ENCODE results near the gene LHFPL6. TPM values are rescaled to one million over a fixed set of nuclear protein-coding genes. Genes with fewer than 3 reads are reported as not detected.

Gene LHFPL6
- total and polyA plus RNA-seq, 4 donors, result 58.1 to 214 (median 169) TPM

DNA sequence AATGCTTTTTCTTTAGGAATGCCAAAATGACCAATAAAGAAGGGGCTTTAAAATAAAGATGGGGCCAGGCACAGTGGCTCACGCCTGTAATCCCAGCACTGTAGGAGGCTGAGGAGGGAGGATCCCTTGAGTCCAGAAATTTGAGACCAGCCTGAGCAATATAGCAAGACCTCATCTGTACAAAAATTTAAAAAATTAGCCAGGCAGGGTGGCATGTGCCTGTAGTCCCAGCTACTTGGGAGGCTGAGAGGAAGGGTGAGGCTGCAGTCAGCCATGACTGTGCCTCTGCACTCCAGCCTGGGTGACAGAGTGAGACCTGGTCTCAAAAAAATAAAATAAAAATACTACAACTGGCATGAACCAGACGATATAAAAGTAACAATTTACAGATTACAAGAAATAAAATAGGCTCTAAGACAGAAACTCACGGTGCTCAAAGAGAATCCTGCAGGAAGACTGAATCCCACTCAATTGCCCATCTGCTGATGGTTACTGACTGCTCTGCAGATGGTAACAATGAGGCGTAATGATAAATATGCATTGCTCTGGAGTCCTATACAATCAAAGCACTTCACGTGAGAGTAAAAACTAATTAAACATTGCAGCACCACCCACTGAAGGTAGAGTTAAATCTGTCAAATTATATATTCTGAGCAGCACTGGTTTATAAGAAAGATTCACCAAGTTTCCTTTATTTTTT is 93.2 kb downstream of the LHFPL6 start:
- intact Hi-C loops (cut with DNase I), result loop anchor here (10.0 kb wide), 1 partner anchor 95 kb away; no protein-coding TSS in a partner anchor
- H3K4me3 ChIP-seq (ENCODE audit: low read length in 2 of 2), result no peak overlapping the region
- no peaks in the 10 kb centered on the region for H3K27me3 ChIP-seq (ENCODE audit: control insufficient read depth in 1 of 2, insufficient read depth in 2 of 2, low read length in 1 of 2)
- DNase-seq, result no peak
- no peaks in the 10 kb centered on the region for H3K36me3 ChIP-seq (ENCODE audit: control insufficient read depth in 1 of 2, insufficient read depth in 2 of 2, low read length in 1 of 2)
- ATAC-seq (ENCODE audit: low FRiP score), result no peak
- 51% methylated on average over 5 of the region's 5 CpGs for WGBS, 2 donors
- H3K4me1 ChIP-seq (ENCODE audit: control insufficient read depth in 1 of 2, insufficient read depth in 2 of 2, low read length in 2 of 2), result no peaks in the 10 kb centered on the region
- H3K9me3 ChIP-seq (ENCODE audit: control insufficient read depth, low read length), result no peaks in the 10 kb centered on the region
- no peak overlapping the region for H3K27ac ChIP-seq (ENCODE audit: low read depth in 1 of 2, low read length in 2 of 2)

DNA sequence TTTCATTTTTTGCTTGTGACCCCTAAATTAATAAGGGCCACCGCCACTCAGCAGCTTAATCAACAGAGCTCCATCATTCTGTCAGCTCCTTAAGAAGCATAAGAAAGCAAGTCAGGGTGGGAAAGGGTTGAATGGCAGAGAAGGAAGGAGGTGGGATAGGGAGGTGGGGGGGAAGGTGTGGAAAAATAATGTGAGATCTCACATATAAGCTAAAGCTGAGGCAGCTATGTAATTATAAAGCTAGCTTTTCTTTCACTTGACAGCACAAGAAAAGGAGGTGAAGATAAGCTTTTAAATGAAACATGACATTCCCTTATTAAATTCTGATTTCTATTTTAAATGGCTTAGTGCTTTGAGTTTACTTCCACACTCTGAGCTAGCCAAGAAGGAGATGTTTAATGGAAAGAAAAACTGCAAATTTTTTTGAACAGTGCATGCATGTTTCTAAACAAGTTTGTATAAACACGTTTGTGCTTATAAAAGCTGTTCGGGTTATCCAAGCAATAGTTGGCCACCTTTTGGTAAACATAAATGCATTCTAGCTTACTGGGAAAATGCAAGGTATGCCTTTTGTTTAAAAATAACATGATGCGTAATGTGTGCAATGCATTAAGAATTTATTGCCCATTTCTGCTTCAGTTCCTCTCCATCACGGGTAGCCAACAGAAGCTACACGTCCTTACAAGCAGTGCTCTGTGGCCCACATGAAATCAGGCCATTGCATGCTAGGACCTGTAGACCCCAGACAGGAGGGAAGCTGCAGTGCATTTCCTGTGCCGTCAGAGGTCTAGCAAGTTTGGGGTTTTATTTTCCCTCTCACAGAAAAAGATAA is 96.2 kb downstream of the LHFPL6 start:
- no peaks in the 10 kb centered on the region for H3K9me3 ChIP-seq (ENCODE audit: control insufficient read depth, low read length)
- no peak overlapping the region for H3K4me3 ChIP-seq (ENCODE audit: low read length in 2 of 2)
- H3K4me1 ChIP-seq (ENCODE audit: control insufficient read depth in 1 of 2, insufficient read depth in 2 of 2, low read length in 2 of 2), result peaks cover 0 to 1% of the 10 kb centered on the region in 2 donors
- intact Hi-C loops (cut with DNase I), result no loop called here
- H3K27me3 ChIP-seq (ENCODE audit: control insufficient read depth in 1 of 2, insufficient read depth in 2 of 2, low read length in 1 of 2), result no peaks in the 10 kb centered on the region
- H3K27ac ChIP-seq (ENCODE audit: low read depth in 1 of 2, low read length in 2 of 2), result no peak overlapping the region
- ATAC-seq (ENCODE audit: low FRiP score) (no peak), DNase-seq (no peak)
- no peaks in the 10 kb centered on the region for H3K36me3 ChIP-seq (ENCODE audit: control insufficient read depth in 1 of 2, insufficient read depth in 2 of 2, low read length in 1 of 2)
- 24 to 33% methylated on average over 7 of the region's 7 CpGs for WGBS, 2 donors

DNA sequence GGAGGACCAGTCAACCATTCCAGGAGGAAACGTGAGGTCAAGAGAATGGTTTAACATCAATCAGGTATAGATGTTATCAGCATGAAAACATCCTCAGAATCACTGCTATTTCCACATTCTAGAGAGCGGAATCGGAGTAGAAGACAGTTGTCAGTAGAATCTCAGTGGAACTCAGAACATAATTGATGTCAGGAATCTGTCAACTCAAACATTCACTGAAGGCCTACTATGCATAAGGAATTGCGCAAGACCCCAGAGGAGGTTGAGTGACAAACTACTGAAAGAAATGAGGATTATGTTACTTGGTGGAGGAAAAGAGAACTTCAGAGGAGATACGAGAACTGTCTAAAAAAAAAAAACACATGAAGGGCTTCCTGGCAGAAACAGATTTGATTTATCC is 97.8 kb downstream of the LHFPL6 start:
- no peak for DNase-seq
- no peak for ATAC-seq (ENCODE audit: low FRiP score)
- Histone ChIP-seq H3K4me1 (ENCODE audit: control insufficient read depth in 1 of 2, insufficient read depth in 2 of 2, low read length in 2 of 2) (peaks cover 0 to 1% of the 10 kb centered on the region in 2 donors), H3K27me3 (ENCODE audit: control insufficient read depth in 1 of 2, insufficient read depth in 2 of 2, low read length in 1 of 2) (no peaks in the 10 kb centered on the region), H3K27ac (ENCODE audit: low read depth in 1 of 2, low read length in 2 of 2) (no peak overlapping the region), H3K9me3 (ENCODE audit: control insufficient read depth, low read length) (no peaks in the 10 kb centered on the region), H3K4me3 (ENCODE audit: low read length in 2 of 2) (no peak overlapping the region), H3K36me3 (ENCODE audit: control insufficient read depth in 1 of 2, insufficient read depth in 2 of 2, low read length in 1 of 2) (no peaks in the 10 kb centered on the region)
- 90 to 92% methylated on average over 5 of the region's 5 CpGs for WGBS, 2 donors
- intact Hi-C loops (cut with DNase I), result no loop called here

DNA sequence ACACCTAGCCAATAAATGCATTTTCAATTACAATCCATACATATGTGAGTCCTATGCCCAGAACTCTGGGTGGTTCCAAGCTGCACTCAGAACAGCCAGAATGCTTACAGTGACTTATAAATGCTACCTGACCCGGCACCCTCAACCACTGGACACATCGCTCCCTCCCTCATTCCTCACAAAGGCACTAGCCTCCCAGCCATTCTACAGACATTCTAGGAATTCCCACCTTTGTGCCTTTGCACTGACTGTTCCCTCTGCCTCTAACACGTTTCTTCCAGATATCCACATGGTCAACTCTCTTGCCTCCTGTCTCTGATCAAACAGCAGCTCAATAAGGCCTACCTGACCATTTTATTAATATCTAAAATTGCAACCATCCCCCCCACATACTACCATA is 99.9 kb downstream of the LHFPL6 start:
- ATAC-seq (ENCODE audit: low FRiP score) (no peak), DNase-seq (no peak)
- no peaks in the 10 kb centered on the region for H3K9me3 ChIP-seq (ENCODE audit: control insufficient read depth, low read length)
- intact Hi-C loops (cut with DNase I), result no loop called here
- WGBS, 2 donors, result 93 to 94% methylated on average over 3 of the region's 3 CpGs
- H3K36me3 ChIP-seq (ENCODE audit: control insufficient read depth in 1 of 2, insufficient read depth in 2 of 2, low read length in 1 of 2), result no peaks in the 10 kb centered on the region
- no peaks in the 10 kb centered on the region for H3K27me3 ChIP-seq (ENCODE audit: control insufficient read depth in 1 of 2, insufficient read depth in 2 of 2, low read length in 1 of 2)
- H3K27ac ChIP-seq (ENCODE audit: low read depth in 1 of 2, low read length in 2 of 2), result no peak overlapping the region
- peaks cover 0 to 1% of the 10 kb centered on the region in 2 donors for H3K4me1 ChIP-seq (ENCODE audit: control insufficient read depth in 1 of 2, insufficient read depth in 2 of 2, low read length in 2 of 2)
- no peak overlapping the region for H3K4me3 ChIP-seq (ENCODE audit: low read length in 2 of 2)

DNA sequence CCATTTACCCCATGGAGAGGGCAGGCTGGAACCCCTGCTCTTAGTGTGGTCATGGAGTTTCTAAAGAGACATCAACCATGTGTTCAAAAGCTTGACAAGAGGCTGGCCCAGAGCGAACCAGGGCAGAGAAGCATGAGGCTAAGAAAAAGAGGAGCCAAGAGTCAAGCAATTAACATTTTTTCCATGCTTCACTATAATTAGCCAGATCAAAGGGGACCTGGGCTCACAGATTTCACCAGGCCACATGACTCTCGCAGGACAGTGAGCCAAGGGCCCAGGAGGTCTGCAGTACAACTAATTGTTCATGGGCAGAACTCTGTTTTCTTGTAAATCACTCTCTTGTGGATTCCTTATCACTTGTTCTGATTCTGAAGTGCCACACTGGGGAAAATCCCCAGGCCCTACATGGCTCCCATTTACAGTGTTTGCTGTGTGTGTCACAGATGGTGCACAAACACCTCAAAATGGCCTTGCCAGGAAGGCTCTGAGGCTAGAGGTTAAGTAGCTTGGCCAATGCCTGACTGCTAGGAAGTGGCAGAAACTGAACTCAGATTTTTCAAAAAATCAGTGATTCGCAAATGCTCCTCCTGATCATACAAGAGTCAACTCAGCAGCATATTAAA is 101.2 kb downstream of the LHFPL6 start:
- DNase-seq (no peak), ATAC-seq (ENCODE audit: low FRiP score) (no peak)
- no peaks in the 10 kb centered on the region for H3K36me3 ChIP-seq (ENCODE audit: control insufficient read depth in 1 of 2, insufficient read depth in 2 of 2, low read length in 1 of 2)
- no peaks in the 10 kb centered on the region for H3K9me3 ChIP-seq (ENCODE audit: control insufficient read depth, low read length)
- no peak overlapping the region for H3K4me3 ChIP-seq (ENCODE audit: low read length in 2 of 2)
- H3K27ac ChIP-seq (ENCODE audit: low read depth in 1 of 2, low read length in 2 of 2), result no peak overlapping the region
- no peaks in the 10 kb centered on the region for H3K27me3 ChIP-seq (ENCODE audit: control insufficient read depth in 1 of 2, insufficient read depth in 2 of 2, low read length in 1 of 2)
- WGBS, 2 donors, result 96 to 98% methylated on average over 3 of the region's 3 CpGs
- intact Hi-C loops (cut with DNase I), result no loop called here
- peaks cover 0 to 1% of the 10 kb centered on the region in 2 donors for H3K4me1 ChIP-seq (ENCODE audit: control insufficient read depth in 1 of 2, insufficient read depth in 2 of 2, low read length in 2 of 2)

DNA sequence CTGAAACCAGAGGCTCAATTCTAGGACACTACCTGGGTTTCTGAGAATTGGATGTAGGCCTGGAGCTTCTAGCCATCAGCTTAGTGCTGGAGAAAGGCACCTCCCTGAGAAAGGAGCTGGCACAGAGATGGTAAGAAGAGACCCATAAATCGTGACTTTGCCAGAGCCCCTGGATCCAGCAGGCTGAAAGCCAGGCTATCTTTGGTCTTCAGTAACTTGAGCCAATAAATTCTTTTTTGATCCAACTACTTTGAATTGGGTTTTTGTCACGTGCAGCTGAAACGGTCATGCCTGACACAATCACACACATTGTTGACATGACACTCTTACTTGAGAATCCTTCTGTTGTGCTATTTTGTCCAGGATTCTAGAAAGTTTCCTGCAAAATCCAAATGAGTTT is 103.4 kb downstream of the LHFPL6 start:
- DNase-seq (no peak), ATAC-seq (ENCODE audit: low FRiP score) (no peak)
- Histone ChIP-seq H3K27ac (ENCODE audit: low read depth in 1 of 2, low read length in 2 of 2) (no peak overlapping the region), H3K4me1 (ENCODE audit: control insufficient read depth in 1 of 2, insufficient read depth in 2 of 2, low read length in 2 of 2) (peaks cover 1 to 2% of the 10 kb centered on the region in 2 donors), H3K4me3 (ENCODE audit: low read length in 2 of 2) (no peak overlapping the region), H3K9me3 (ENCODE audit: control insufficient read depth, low read length) (no peaks in the 10 kb centered on the region), H3K36me3 (ENCODE audit: control insufficient read depth in 1 of 2, insufficient read depth in 2 of 2, low read length in 1 of 2) (no peaks in the 10 kb centered on the region), H3K27me3 (ENCODE audit: control insufficient read depth in 1 of 2, insufficient read depth in 2 of 2, low read length in 1 of 2) (no peaks in the 10 kb centered on the region)
- 10 to 19% methylated on average over 3 of the region's 3 CpGs for WGBS, 2 donors
- intact Hi-C loops (cut with DNase I), result no loop called here

DNA sequence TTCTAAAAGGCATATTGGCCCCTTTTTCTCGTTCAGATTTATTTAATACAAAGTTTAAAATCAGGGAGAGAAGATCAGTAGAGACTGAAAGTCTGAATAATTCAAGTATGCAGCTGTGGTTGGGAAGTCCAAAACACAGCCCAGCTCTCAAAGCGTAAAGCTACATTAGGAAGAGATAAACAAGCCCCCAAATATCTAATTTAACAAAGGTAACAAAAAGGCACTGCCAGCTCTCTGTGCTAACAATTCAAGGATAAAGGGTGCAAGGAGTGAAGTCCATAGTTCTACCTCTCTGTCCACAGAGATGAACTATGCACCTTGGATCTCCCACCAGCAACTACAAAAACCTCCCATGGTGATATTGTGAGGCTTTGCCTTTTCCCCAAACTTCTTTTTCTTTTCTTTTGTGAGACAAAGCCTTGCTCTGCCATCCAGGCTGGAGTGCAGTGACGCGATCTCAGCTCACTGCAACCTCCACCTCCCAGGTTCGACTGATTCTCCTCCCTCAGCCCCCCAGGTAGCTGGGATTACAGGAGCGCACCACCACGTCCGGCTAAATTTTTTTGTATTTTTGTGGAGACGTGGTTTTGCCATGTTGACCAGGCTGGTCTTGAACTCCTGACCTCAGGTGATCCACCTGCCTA is 104.4 kb downstream of the LHFPL6 start:
- Histone ChIP-seq H3K27me3 (ENCODE audit: control insufficient read depth in 1 of 2, insufficient read depth in 2 of 2, low read length in 1 of 2) (no peaks in the 10 kb centered on the region), H3K9me3 (ENCODE audit: control insufficient read depth, low read length) (no peaks in the 10 kb centered on the region), H3K36me3 (ENCODE audit: control insufficient read depth in 1 of 2, insufficient read depth in 2 of 2, low read length in 1 of 2) (no peaks in the 10 kb centered on the region), H3K4me1 (ENCODE audit: control insufficient read depth in 1 of 2, insufficient read depth in 2 of 2, low read length in 2 of 2) (peaks cover 1 to 3% of the 10 kb centered on the region in 2 donors), H3K27ac (ENCODE audit: low read depth in 1 of 2, low read length in 2 of 2) (no peak overlapping the region), H3K4me3 (ENCODE audit: low read length in 2 of 2) (no peak overlapping the region)
- intact Hi-C loops (cut with DNase I), result no loop called here
- 86 to 89% methylated on average over 9 of the region's 9 CpGs for WGBS, 2 donors
- DNase-seq (no peak), ATAC-seq (ENCODE audit: low FRiP score) (no peak)

DNA sequence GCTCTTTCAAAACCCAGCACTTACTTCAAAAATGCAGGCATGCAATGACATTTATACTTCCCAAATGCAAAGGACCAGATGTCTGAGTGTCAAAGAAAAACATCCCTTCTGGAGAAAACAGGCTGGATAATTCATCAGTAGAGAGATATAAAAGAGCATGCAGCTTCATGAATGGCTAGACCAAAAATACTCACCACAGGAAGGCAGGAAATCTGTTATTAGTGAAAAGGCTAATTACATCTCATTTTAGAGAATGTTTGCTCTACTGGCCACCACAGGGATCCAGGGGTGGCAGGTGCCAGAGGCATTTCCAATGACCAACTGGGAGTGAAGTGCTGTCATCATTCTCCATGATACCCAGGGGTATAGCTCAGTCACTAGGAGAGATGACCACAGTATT is 106.5 kb downstream of the LHFPL6 start:
- DNase-seq, result no peak
- intact Hi-C loops (cut with DNase I), result no loop called here
- Histone ChIP-seq H3K4me3 (ENCODE audit: low read length in 2 of 2) (no peak overlapping the region), H3K9me3 (ENCODE audit: control insufficient read depth, low read length) (no peaks in the 10 kb centered on the region), H3K4me1 (ENCODE audit: control insufficient read depth in 1 of 2, insufficient read depth in 2 of 2, low read length in 2 of 2) (peaks cover 0 to 3% of the 10 kb centered on the region in 2 donors), H3K27me3 (ENCODE audit: control insufficient read depth in 1 of 2, insufficient read depth in 2 of 2, low read length in 1 of 2) (no peaks in the 10 kb centered on the region), H3K36me3 (ENCODE audit: control insufficient read depth in 1 of 2, insufficient read depth in 2 of 2, low read length in 1 of 2) (no peaks in the 10 kb centered on the region), H3K27ac (ENCODE audit: low read depth in 1 of 2, low read length in 2 of 2) (no peak overlapping the region)
- ATAC-seq (ENCODE audit: low FRiP score), result no peak

Measured in aorta (tissue), 5 donors.